NCI-H2227 (cell line): ENCODE measurements around the gene UGDH.
"Not testable (repeated sequence)": the region's sequence is repeated elsewhere in the genome, so short reads cannot be mapped to it uniquely, and the experiment has no call there.

ENCODE experiments used
- DNase-seq: peaks from one replicate; lab custom pipeline; 2025; ENCODE audit not compliant: unreplicated experiment; lab: John Stamatoyannopoulos, UW

The UGDH gene

GRCh38 chr4:39529534-39529933 is 2.3 kb upstream of the UGDH start:
- DNase-seq: no peak

GRCh38 chr4:39528061-39528465 is 824 bp upstream of the UGDH start:
- DNase-seq: peak; percentile 72

GRCh38 chr4:39526765-39527295 is 409 bp downstream of the UGDH start:
- no peak for DNase-seq

- no peak for DNase-seq
These were observed 1.2 kb downstream of the UGDH start for GRCh38 chr4:39525822-39526690.

GRCh38 chr4:39524161-39524957 is 2.9 kb downstream of the UGDH start:
- no peak for DNase-seq

GRCh38 chr4:39522068-39522467 is 5.2 kb downstream of the UGDH start:
- no peak for DNase-seq

GRCh38 chr4:39521253-39521919 is 5.9 kb downstream of the UGDH start:
- DNase-seq: no peak

GRCh38 chr4:39518484-39518883 is 8.8 kb downstream of the UGDH start:
- no peak for DNase-seq

GRCh38 chr4:39516407-39516966 is 10.8 kb downstream of the UGDH start:
- DNase-seq: no peak

GRCh38 chr4:39515669-39516401 is 11.4 kb downstream of the UGDH start:
- not testable (repeated sequence) for DNase-seq

GRCh38 chr4:39514888-39515401 is 12.3 kb downstream of the UGDH start:
- no peak for DNase-seq

GRCh38 chr4:39514266-39514665 is 13.0 kb downstream of the UGDH start:
- not testable (repeated sequence) for DNase-seq

GRCh38 chr4:39510348-39510929 is 16.8 kb downstream of the UGDH start:
- DNase-seq: no peak

- DNase-seq: no peak
These were observed 21.7 kb downstream of the UGDH start for GRCh38 chr4:39505581-39505980.

GRCh38 chr4:39504538-39504937 is 22.7 kb downstream of the UGDH start:
- no peak for DNase-seq

- not testable (repeated sequence) for DNase-seq
These were observed 24.6 kb downstream of the UGDH start for GRCh38 chr4:39502664-39503035.

GRCh38 chr4:39502019-39502663 is 25.1 kb downstream of the UGDH start:
- no peak for DNase-seq

- no peak for DNase-seq
These were observed 28.6 kb downstream of the UGDH start for GRCh38 chr4:39498727-39499020.

GRCh38 chr4:39497909-39498726 is 29.1 kb downstream of the UGDH start:
- DNase-seq: no peak
